IMR-90 (cell line): Measurements from ENCODE around the gene KRTAP10-9. TPM values are rescaled to one million over a fixed set of nuclear protein-coding genes. Genes with fewer than 3 reads are reported as not detected.
"Not testable (repeated sequence)": the region's sequence is repeated elsewhere in the genome, so short reads cannot be mapped to it uniquely, and the experiment has no call there.

Experiments used
- ATAC-seq: fragments of 200-7000 bp; cut with Tn5 transposase; 2 replicates; pipeline ENCODE4 v1.9.1; 2020; ENCODE audit warnings: low read depth, mild to moderate bottlenecking, moderate library complexity
- BruUV-seq: library from RNA; stranded (reverse); fragments of 400-500 nt; replicated peaks from 2 replicates; lab custom pipeline; 2021; lab: Mats Ljungman, UMichigan
- CTCF ChIA-PET: fragments of 300-600 bp; formaldehyde crosslinking; extraction: SDS; loops from one replicate; lab custom pipeline; 2021; ENCODE audit warnings: antibody characterized with exemption; lab: Yijun Ruan, JAX
- POLR2A ChIA-PET: fragments of 300-600 bp; sonication (Branson Sonifier 250); formaldehyde crosslinking; loops from one replicate; lab custom pipeline; 2022; ENCODE audit warnings: antibody characterized with exemption; ENCODE audit not compliant: unreplicated experiment; lab: Charles Lee
- DNase-seq: peaks from one replicate; pipeline ENCODE4 v3.0.0; 2013
- H2AFZ ChIP-seq: replicated peaks from 2 replicates; pipeline ENCODE3; 2013; ENCODE audit warnings: low read length, mild to moderate bottlenecking; ENCODE audit not compliant: poor library complexity
- H2AK5ac ChIP-seq: 2 replicates; pipeline ENCODE4 v1.6.1; 2013; ENCODE audit warnings: low read depth, low read length, inconsistent platforms
- H2AK9ac ChIP-seq: replicated peaks from 2 replicates; pipeline ENCODE3; 2013; ENCODE audit warnings: mild to moderate bottlenecking, low read depth, low read length, moderate library complexity; ENCODE audit not compliant: poor library complexity
- H2BK120ac ChIP-seq: 2 replicates; pipeline ENCODE4 v1.6.1; 2013; ENCODE audit warnings: low read depth, low read length, inconsistent platforms
- H2BK15ac ChIP-seq: 3 replicates; pipeline ENCODE4 v1.6.1; 2013; ENCODE audit warnings: low read depth, low read length, inconsistent platforms
- H2BK20ac ChIP-seq: 2 replicates; pipeline ENCODE4 v1.6.1; 2013; ENCODE audit warnings: low read depth, mild to moderate bottlenecking, inconsistent platforms, low read length, moderate library complexity
- H2BK5ac ChIP-seq: 2 replicates; pipeline ENCODE4 v1.6.1; 2013; ENCODE audit warnings: mild to moderate bottlenecking, low read depth, low read length, inconsistent platforms; ENCODE audit not compliant: poor library complexity, severe bottlenecking
- H3K14ac ChIP-seq: replicated peaks from 2 replicates; pipeline ENCODE4 v1.6.1; 2013; ENCODE audit warnings: low read depth, low read length, inconsistent platforms
- H3K18ac ChIP-seq: 2 replicates; pipeline ENCODE4 v1.6.1; 2013; ENCODE audit warnings: low read depth, low read length, control low read depth
- H3K23ac ChIP-seq: 2 replicates; pipeline ENCODE4 v1.6.1; 2013; ENCODE audit warnings: low read depth, low read length, inconsistent platforms
- H3K27ac ChIP-seq: 2 replicates; pipeline ENCODE4 v1.5.1; 2013; ENCODE audit warnings: mild to moderate bottlenecking, control low read depth, low read length; ENCODE audit not compliant: insufficient read depth
- H3K27me3 ChIP-seq: 2 replicates; pipeline ENCODE4 v1.6.1; 2013; ENCODE audit warnings: low read length; ENCODE audit not compliant: control insufficient read depth, insufficient read depth
- H3K36me3 ChIP-seq: 2 replicates; pipeline ENCODE4 v1.6.1; 2013; ENCODE audit warnings: low read length, mixed read lengths; ENCODE audit not compliant: control insufficient read depth, insufficient read depth
- H3K4ac ChIP-seq: 2 replicates; pipeline ENCODE4 v1.6.1; 2013; ENCODE audit warnings: low read depth, low read length, inconsistent platforms
- H3K4me1 ChIP-seq: 2 replicates; pipeline ENCODE4 v1.6.1; 2013; ENCODE audit warnings: low read length, mixed read lengths; ENCODE audit not compliant: control insufficient read depth, insufficient read depth
- H3K4me2 ChIP-seq: 2 replicates; pipeline ENCODE4 v1.6.1; 2013; ENCODE audit warnings: low read depth, mild to moderate bottlenecking, control low read depth, low read length, moderate library complexity
- H3K4me3 ChIP-seq: 2 replicates; pipeline ENCODE4 v1.5.1; 2013; ENCODE audit warnings: low read depth, mild to moderate bottlenecking, control low read depth, low read length, moderate library complexity; ENCODE audit not compliant: insufficient read depth
- H3K56ac ChIP-seq: 2 replicates; pipeline ENCODE4 v1.6.1; 2013; ENCODE audit warnings: low read length, inconsistent platforms; ENCODE audit not compliant: insufficient read depth; ENCODE audit errors: extremely low read depth
- H3K79me1 ChIP-seq, 2 experiments: 2 replicates each; pipeline ENCODE4 v1.6.1; 2013; ENCODE audit warnings: low read length in 2 of 2, inconsistent platforms in 1 of 2, low read depth in 1 of 2
- H3K9ac ChIP-seq: 2 replicates; pipeline ENCODE4 v1.6.1; 2013; ENCODE audit warnings: low read depth, low read length, control low read depth
- H3K9me1 ChIP-seq: 2 replicates; pipeline ENCODE4 v1.6.1; 2013; ENCODE audit warnings: low read length, inconsistent platforms; ENCODE audit not compliant: insufficient read depth
- H3K9me3 ChIP-seq: 2 replicates; pipeline ENCODE4 v1.6.1; 2013; ENCODE audit warnings: low read length; ENCODE audit not compliant: control insufficient read depth, insufficient read depth
- H4K20me1 ChIP-seq: 2 replicates; pipeline ENCODE4 v1.6.1; 2013; ENCODE audit warnings: low read length, inconsistent platforms; ENCODE audit not compliant: insufficient read depth
- H4K5ac ChIP-seq: 2 replicates; pipeline ENCODE4 v1.6.1; 2013; ENCODE audit warnings: mild to moderate bottlenecking, low read depth, low read length, control low read depth
- H4K8ac ChIP-seq, 2 experiments: 2 replicates each; pipeline ENCODE4 v1.6.1; 2013; ENCODE audit warnings: low read depth in 2 of 2, low read length in 2 of 2, control low read depth in 1 of 2, inconsistent platforms in 1 of 2
- H4K91ac ChIP-seq: 2 replicates; pipeline ENCODE4 v1.6.1; 2013; ENCODE audit warnings: low read depth, low read length, inconsistent platforms; ENCODE audit not compliant: insufficient read depth
- BHLHE40 ChIP-seq: fragments of 150-350 bp; IDR thresholded peaks from 2 replicates; pipeline ENCODE4 v1.6.1; 2016; ENCODE audit warnings: mild to moderate bottlenecking, low read depth, low read length
- CEBPB ChIP-seq: IDR thresholded peaks from 2 replicates; pipeline ENCODE4 v1.6.1; 2012; ENCODE audit warnings: low read depth, low read length, improper control_type of control experiment
- CHD1 ChIP-seq: IDR thresholded peaks from 2 replicates; pipeline ENCODE4 v1.6.1; 2012; ENCODE audit warnings: low read depth, low read length, improper control_type of control experiment
- MAFK ChIP-seq: IDR thresholded peaks from 2 replicates; pipeline ENCODE4 v1.6.1; 2012; ENCODE audit warnings: low read depth, low read length, improper control_type of control experiment
- MAZ ChIP-seq: IDR thresholded peaks from 2 replicates; pipeline ENCODE4 v1.6.1; 2012; ENCODE audit warnings: low read depth, mild to moderate bottlenecking, low read length, improper control_type of control experiment, moderate library complexity, borderline replicate concordance
- MXI1 ChIP-seq: IDR thresholded peaks from 2 replicates; pipeline ENCODE4 v1.6.1; 2012; ENCODE audit warnings: low read depth, mild to moderate bottlenecking, low read length, moderate library complexity, borderline replicate concordance
- NFE2L2 ChIP-seq: fragments of 150-350 bp; IDR thresholded peaks from 2 replicates; pipeline ENCODE4 v1.6.1; 2016; ENCODE audit warnings: low read depth, mild to moderate bottlenecking, low read length
- POLR2A ChIP-seq: IDR thresholded peaks from 2 replicates; pipeline ENCODE4 v1.6.1; 2012; ENCODE audit warnings: mild to moderate bottlenecking, low read depth, low read length
- RAD21 ChIP-seq: IDR thresholded peaks from 2 replicates; pipeline ENCODE4 v1.6.1; 2012; ENCODE audit warnings: low read length, improper control_type of control experiment
- RCOR1 ChIP-seq: IDR thresholded peaks from 2 replicates; pipeline ENCODE4 v1.6.1; 2012; ENCODE audit warnings: mild to moderate bottlenecking, low read length, improper control_type of control experiment; ENCODE audit not compliant: insufficient replicate concordance
- SMC3 ChIP-seq: fragments of 150-350 bp; IDR thresholded peaks from 2 replicates; pipeline ENCODE4 v1.6.1; 2016; ENCODE audit warnings: low read depth, mild to moderate bottlenecking, antibody characterized with exemption, low read length, moderate library complexity
- WGBS, 2 experiments: methylation state at CpG; one replicate each; pipeline versions ENCODE4 v1.1.5 to v1.1.7; 2013; ENCODE audit warnings: missing lambda C conversion rate in 2 of 2; ENCODE audit not compliant: insufficient read length in 1 of 2; ENCODE audit errors: extremely low coverage in 2 of 2; 5-methylcytosine and 5-hydroxymethylcytosine counted together
- dilution Hi-C: fragments of 300-500 bp; cut with HindIII; formaldehyde crosslinking; loops from one replicate; pipeline ENCODE4 v1.14.3; 2018; ENCODE audit warnings: low sequenced_read_pairs; ENCODE audit not compliant: unreplicated experiment
- in situ Hi-C: fragments of 300-500 bp; cut with MboI; formaldehyde crosslinking; loops from 3 replicates; pipeline ENCODE4 v1.14.3; 2019; ENCODE audit warnings: low sequenced_read_pairs, inconsistent platforms, mixed read lengths
- intact Hi-C: fragments of 100-400 bp; cut with micrococcal nuclease; formaldehyde crosslinking; loops from 2 replicates; pipeline ENCODE4 v1.10.0; 2022
- polyA plus RNA-seq, 3 experiments: library from polyadenylated mRNA; depleted of rRNA; stranded (reverse); fragments of >200 nt; gene quantifications; 2 replicates each; pipeline ENCODE4 v1.2.3, GENCODE V29; 2012; ENCODE audit warnings: low replicate concordance in 1 of 3
- total RNA-seq: library from RNA; depleted of rRNA; stranded (reverse); fragments of >200 nt; gene quantifications from 2 replicates; pipeline ENCODE4 v1.2.3, GENCODE V29; 2012

The KRTAP10-9 gene
- total and polyA plus RNA-seq, 2 of the 4 experiments (the other 2 are of a cell fraction): not detected

- Histone ChIP-seq H2AFZ (no peak overlapping the region), H3K18ac (no peak overlapping the region), H3K14ac (no peak overlapping the region), H3K27ac (no peak overlapping the region), H3K79me1 (no peaks in the 10 kb centered on the region), H4K20me1 (no peaks in the 10 kb centered on the region), H3K4me3 (no peak overlapping the region), H3K4me2 (no peak overlapping the region), H3K9me3 (peaks cover 11% of the 10 kb centered on the region), H4K8ac (no peak overlapping the region), H4K5ac (no peak overlapping the region), H3K36me3 (no peaks in the 10 kb centered on the region), H3K4me1 (no peaks in the 10 kb centered on the region), H2BK15ac (no peak overlapping the region), H3K9me1 (no peaks in the 10 kb centered on the region), H2BK120ac (no peak overlapping the region), H3K4ac (no peak overlapping the region), H3K9ac (no peak overlapping the region), H3K56ac (no peak overlapping the region), H3K27me3 (no peaks in the 10 kb centered on the region; the same call in 1 of the 2 replicates), H2BK20ac (no peak overlapping the region), H2AK5ac (no peak overlapping the region), H2AK9ac (no peak overlapping the region), H4K91ac (no peak overlapping the region), H2BK5ac (no peak overlapping the region), H3K23ac (no peak overlapping the region)
- no peak for ATAC-seq
- no peak for TF ChIP-seq CEBPB
- no peak for TF ChIP-seq MXI1
- no peak for TF ChIP-seq POLR2A
- no peak for TF ChIP-seq CHD1
- TF ChIP-seq NFE2L2: no peak
- TF ChIP-seq MAZ: no peak
- no peak for TF ChIP-seq SMC3
- no peak for TF ChIP-seq RCOR1
- no peak for TF ChIP-seq BHLHE40
- no peak for TF ChIP-seq RAD21
- TF ChIP-seq MAFK: no peak
- in situ Hi-C loops (no loop called here), intact Hi-C loops (no loop called here), dilution Hi-C loops (no loop called here)
- DNase-seq: no peak
- no TSS peak for BruUV-seq
- WGBS, 2 experiments: 42% methylated on average over 4 of the region's 7 CpGs; no CpG with 5 or more reads in 1 of the 2 experiments
- CTCF ChIA-PET: no interaction called here
- POLR2A ChIA-PET: no interaction called here
These were observed 47.1 kb upstream of the KRTAP10-9 start for GRCh38 chr21:44579833-44580144.

GRCh38 chr21:44580231-44580821 is 46.6 kb upstream of the KRTAP10-9 start, which contains the start of gene KRTAP10-5:
TSS of gene KRTAP10-5 (minus strand) at chr21:44580604. CDS start at chr21:44580578, 26 bp downstream.
- H3K9ac ChIP-seq, H2BK20ac ChIP-seq, H3K23ac ChIP-seq, H2AFZ ChIP-seq, H2BK120ac ChIP-seq, H3K9me1 ChIP-seq, H2BK5ac ChIP-seq, H3K4me3 ChIP-seq, BruUV-seq, intact Hi-C loops, H3K27me3 ChIP-seq, H3K56ac ChIP-seq, H3K79me1 ChIP-seq, H4K20me1 ChIP-seq, ATAC-seq, H3K4me1 ChIP-seq, H3K27ac ChIP-seq, H3K4me2 ChIP-seq, H4K91ac ChIP-seq, H2BK15ac ChIP-seq, POLR2A ChIA-PET, dilution Hi-C loops, H2AK5ac ChIP-seq, DNase-seq, CTCF ChIA-PET, in situ Hi-C loops, H3K14ac ChIP-seq, H2AK9ac ChIP-seq, H4K8ac ChIP-seq, H4K5ac ChIP-seq, H3K36me3 ChIP-seq, H3K4ac ChIP-seq, H3K18ac ChIP-seq: not testable (repeated sequence)
- H3K9me3 ChIP-seq: peaks cover 11% of the 10 kb centered on the region
- 35% methylated on average over 6 of the region's 19 CpGs; no CpG with 5 or more reads in 1 of the 2 experiments for WGBS, 2 experiments
